Left ventricle myocardium inferior (tissue), 1 donor: ENCODE results near the gene SRRT. TPM values are rescaled to one million over a fixed set of nuclear protein-coding genes. Genes with fewer than 3 reads are reported as not detected.

ENCODE experiments used
- DNase-seq: peaks from one replicate; pipeline ENCODE4 v3.0.0-alpha.2; 2020
- H3K27ac ChIP-seq: fragments of 200-600 bp; replicated peaks from 2 replicates; pipeline ENCODE4 v1.8.0; 2021
- H3K27me3 ChIP-seq: fragments of 200-600 bp; 2 replicates; pipeline ENCODE4 v1.8.0; 2021; ENCODE audit warnings: low read depth
- H3K36me3 ChIP-seq: fragments of 200-600 bp; 2 replicates; pipeline ENCODE4 v1.8.0; 2021
- H3K4me1 ChIP-seq: fragments of 200-600 bp; 2 replicates; pipeline ENCODE4 v1.8.0; 2021
- H3K4me3 ChIP-seq: fragments of 200-600 bp; 2 replicates; pipeline ENCODE4 v1.8.0; 2021; ENCODE audit warnings: mild to moderate bottlenecking, moderate library complexity
- H3K9me3 ChIP-seq: fragments of 200-600 bp; replicated peaks from 2 replicates; pipeline ENCODE4 v1.8.0; 2021
- intact Hi-C: fragments of 100-400 bp; cut with micrococcal nuclease; formaldehyde crosslinking; loops from one replicate; pipeline ENCODE4 v1.11.0; 2022
- total RNA-seq: library from RNA; stranded (reverse); fragmentation: NEBNext Ultra II Directional; extraction: Animal tissue kit (Norgen Biotek cat#: 25700); gene quantifications from one replicate; pipeline ENCODE4 v1.2.1, GENCODE V29; 2021
- TF ChIP-seq, protein P1 (sequence below): fragments of 200-600 bp; IDR thresholded peaks from 2 replicates; pipeline ENCODE4 v1.8.0; 2021; ENCODE audit warnings: antibody characterized with exemption, mild to moderate bottlenecking, borderline replicate concordance
- donor health status: DM: no; HTN: yes; CAD: no; lungs with severe emphysema.

The SRRT gene
- total RNA-seq, 1 donor from 2014 or later: 51.3 TPM

DNA sequence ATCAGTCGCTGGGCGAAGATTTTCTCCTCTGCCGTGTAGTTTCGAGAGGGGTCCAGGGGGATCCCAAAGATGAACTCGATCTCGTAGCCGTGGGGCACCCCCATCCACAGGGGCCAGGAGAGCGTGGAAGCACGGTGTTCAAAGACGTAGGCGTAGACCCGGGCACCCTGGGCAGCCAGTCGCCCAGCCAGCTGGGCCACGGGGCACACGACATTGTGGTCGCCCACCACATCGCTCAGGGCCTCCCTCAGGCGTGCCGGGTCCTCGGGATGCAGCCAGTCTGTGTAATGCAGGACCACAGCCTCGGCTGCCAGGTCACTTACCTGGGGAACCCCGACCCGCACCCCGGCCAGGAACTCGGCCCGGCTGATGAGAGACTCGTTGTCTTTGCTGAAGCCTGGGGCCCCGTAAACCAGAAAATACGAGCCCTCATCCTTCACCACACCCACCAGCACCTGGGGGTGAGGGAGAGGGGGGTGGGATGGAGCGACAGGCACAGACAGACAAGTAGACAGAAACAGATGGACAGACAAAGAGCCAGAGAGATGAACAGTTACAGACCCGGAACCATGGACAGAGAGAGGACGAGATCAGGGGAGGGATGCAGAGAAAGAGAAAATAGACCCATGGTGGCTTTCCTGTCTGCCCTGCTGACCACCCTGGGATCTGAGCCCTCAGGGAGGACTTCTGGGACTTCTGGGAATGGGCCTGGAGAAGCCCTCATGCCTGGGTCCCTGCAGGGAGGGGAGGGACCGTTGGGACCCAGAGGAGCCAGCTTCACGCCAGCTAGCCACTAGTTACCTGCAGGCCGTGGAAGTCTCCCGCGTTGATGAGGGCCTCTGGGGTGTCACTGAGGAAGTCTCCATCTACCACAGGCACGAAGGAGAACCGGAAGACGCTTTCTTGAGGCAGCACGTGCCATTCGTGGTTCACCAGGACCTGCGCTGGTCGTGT is 17.7 kb downstream of the SRRT start:
- H3K4me3 ChIP-seq: no peak overlapping the region
- peaks cover 65% of the 10 kb centered on the region for H3K4me1 ChIP-seq
- no peak overlapping the region for H3K27ac ChIP-seq
- peaks cover 54% of the 10 kb centered on the region for H3K27me3 ChIP-seq
- peaks cover 11% of the 10 kb centered on the region for H3K36me3 ChIP-seq
- no peaks in the 10 kb centered on the region for H3K9me3 ChIP-seq
- no peak for DNase-seq
- TF ChIP-seq, protein P1, sequence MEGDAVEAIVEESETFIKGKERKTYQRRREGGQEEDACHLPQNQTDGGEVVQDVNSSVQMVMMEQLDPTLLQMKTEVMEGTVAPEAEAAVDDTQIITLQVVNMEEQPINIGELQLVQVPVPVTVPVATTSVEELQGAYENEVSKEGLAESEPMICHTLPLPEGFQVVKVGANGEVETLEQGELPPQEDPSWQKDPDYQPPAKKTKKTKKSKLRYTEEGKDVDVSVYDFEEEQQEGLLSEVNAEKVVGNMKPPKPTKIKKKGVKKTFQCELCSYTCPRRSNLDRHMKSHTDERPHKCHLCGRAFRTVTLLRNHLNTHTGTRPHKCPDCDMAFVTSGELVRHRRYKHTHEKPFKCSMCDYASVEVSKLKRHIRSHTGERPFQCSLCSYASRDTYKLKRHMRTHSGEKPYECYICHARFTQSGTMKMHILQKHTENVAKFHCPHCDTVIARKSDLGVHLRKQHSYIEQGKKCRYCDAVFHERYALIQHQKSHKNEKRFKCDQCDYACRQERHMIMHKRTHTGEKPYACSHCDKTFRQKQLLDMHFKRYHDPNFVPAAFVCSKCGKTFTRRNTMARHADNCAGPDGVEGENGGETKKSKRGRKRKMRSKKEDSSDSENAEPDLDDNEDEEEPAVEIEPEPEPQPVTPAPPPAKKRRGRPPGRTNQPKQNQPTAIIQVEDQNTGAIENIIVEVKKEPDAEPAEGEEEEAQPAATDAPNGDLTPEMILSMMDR: no peak
- intact Hi-C loops: no loop called here

GRCh38 chr7:100893318-100893895 is 18.5 kb downstream of the SRRT start:
- TF ChIP-seq, protein P1: no peak
- Histone ChIP-seq H3K4me1 (peaks cover 58% of the 10 kb centered on the region), H3K4me3 (no peak overlapping the region), H3K27me3 (peaks cover 62% of the 10 kb centered on the region), H3K9me3 (no peaks in the 10 kb centered on the region), H3K27ac (no peak overlapping the region), H3K36me3 (peaks cover 4% of the 10 kb centered on the region)
- intact Hi-C loops: no loop called here
- no peak for DNase-seq

GRCh38 chr7:100893910-100894721 is 19.2 kb downstream of the SRRT start:
- H3K9me3 ChIP-seq: no peaks in the 10 kb centered on the region
- TF ChIP-seq, protein P1: no peak
- no peak overlapping the region for H3K27ac ChIP-seq
- peaks cover 51% of the 10 kb centered on the region for H3K4me1 ChIP-seq
- H3K36me3 ChIP-seq: no peaks in the 10 kb centered on the region
- no peak for DNase-seq
- intact Hi-C loops: no loop called here
- H3K27me3 ChIP-seq: peaks cover 69% of the 10 kb centered on the region
- H3K4me3 ChIP-seq: peak overlapping the region; percentile 65

GRCh38 chr7:100894860-100895700 is 20.2 kb downstream of the SRRT start:
- Histone ChIP-seq H3K36me3 (no peaks in the 10 kb centered on the region), H3K27me3 (peaks cover 78% of the 10 kb centered on the region), H3K4me3 (peak overlapping the region; percentile 65), H3K27ac (peak overlapping the region; percentile 52), H3K9me3 (no peaks in the 10 kb centered on the region), H3K4me1 (peaks cover 44% of the 10 kb centered on the region)
- intact Hi-C loops: loop anchor here (5.0 kb wide), 1 partner anchor 162 kb away; no protein-coding TSS in a partner anchor
- TF ChIP-seq, protein P1: peak; percentile 85
- DNase-seq: peak; percentile 29
